AG08395 (cell line): ENCODE results near the gene OPCML.

Experiments
- DNase-seq: peaks from one replicate; pipeline ENCODE4 v3.0.0; 2012; ENCODE audit warnings: mixed read lengths, low spot score

OPCML gene

DNA sequence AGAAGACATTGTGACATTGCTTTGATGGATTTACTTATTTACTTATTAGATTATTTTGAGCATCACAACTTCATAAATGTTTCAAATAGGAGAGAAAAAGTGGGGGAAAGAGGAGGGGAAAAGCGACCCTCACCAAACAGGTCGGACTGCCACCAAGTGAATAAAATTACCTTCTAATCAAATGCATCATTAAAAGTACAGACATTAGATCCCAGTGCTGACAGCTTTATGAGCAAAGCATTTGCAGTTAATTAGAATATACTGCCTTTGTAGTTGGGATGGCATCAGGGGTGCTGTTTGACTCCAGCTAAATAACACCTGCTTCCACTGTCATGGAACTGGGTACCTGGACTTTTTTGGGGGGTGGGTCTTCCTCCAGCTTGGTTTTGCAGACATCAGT is 299.6 kb downstream of the OPCML start:
- DNase-seq, result no peak

DNA sequence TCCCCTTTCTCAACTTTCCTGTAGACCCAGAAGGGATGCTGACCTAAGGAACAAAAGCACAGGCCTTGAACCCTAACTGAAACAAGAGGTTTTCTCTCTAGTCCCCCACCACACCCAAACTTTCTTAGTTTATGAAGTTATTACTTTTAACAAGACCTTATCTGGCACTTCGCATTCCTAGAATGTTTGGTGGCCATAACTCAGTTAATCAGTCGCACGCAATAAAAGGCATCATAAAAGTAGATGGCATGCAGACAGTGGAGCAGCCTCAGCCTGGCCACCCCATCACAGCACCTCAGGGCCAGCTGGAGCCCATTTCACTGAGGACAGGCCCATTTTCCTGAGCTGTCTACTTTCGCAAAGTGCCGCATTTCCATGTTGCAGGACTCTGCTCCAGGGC is 301.9 kb downstream of the OPCML start:
- no peak for DNase-seq

DNA sequence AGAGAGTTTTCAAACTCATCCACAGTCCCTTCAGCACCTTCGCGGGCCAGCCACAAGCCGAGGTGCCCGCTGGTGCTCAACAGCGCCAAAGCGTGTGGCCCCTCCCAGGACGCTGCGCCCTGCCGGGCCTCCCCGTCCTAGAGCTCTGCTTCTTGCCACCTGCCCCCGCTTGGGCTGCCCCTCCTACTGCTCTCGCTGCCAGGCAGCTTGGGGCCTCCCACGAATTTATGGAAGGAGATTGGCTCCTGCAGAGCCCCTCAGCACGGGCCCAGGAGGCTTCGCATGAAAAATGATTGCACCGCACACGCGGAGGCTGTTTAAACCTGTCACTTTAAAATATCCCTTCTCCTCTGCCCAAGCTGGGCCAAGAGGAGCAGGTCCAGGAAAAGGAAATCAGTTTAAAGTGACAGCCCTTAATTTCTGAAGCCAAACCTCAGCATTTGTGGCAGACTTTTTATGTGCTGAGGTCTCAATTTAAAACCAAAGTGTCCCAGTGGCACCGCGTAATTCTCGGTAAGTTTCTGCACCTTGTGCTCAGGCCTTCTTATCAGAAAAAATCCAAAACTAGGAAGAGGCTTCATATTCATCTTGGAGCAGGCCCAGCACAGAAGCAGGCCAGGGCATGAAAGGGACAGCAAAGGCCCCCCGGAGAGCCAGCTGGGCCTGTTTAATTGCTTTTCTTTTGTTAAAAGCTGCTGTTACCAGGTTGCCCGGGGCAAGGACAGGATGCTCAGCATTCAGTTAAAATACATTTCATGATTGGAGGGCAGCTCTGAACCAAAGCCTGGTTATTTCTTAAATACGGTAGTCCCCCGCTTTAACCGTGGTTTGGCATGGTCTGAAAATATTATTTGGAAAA is 303.6 kb downstream of the OPCML start:
- no peak for DNase-seq

DNA sequence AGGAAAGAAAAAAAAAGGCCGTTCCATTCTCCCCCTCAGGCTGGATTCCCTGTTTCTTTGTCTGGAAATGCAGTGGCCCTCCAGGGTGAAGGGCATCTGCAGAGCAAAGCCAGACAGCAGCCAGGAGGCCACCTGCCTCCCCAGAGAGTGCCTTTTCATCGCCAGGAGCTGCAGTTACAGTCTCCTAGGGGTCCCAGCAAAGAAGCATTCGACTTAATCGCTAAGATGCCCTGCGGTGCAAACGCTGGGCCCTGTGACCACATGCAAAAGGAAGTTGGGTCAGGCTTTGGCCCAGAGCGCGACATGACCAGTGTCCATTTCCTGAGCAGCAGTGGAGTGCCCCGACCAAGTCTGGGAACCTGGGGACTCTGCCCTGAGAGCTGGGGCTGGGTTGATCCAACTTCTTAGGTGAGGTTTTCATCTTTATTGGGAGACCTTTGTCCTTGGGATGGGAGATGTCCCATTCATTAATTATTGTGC is 304.6 kb downstream of the OPCML start:
- DNase-seq, result no peak

DNA sequence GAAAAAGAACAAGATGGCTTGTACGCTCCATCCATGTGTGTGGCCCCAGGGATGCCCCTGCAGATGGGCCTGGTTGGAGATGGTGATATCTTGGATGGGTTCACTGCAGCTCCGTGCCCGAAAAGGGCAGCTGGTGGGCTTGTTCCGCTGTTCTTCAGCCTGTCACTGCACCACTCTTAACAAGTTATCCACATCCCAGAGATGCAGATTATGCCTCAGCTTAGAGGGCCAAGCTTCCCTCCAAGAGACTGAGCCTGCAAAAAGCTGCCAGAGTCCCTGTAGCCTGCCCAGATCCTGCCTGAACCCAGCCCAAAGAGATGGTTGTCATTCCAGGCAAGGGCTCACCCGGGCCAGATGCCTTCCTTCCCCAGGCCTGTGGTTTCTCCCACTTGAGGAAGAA is 308.0 kb downstream of the OPCML start:
- no peak for DNase-seq

DNA sequence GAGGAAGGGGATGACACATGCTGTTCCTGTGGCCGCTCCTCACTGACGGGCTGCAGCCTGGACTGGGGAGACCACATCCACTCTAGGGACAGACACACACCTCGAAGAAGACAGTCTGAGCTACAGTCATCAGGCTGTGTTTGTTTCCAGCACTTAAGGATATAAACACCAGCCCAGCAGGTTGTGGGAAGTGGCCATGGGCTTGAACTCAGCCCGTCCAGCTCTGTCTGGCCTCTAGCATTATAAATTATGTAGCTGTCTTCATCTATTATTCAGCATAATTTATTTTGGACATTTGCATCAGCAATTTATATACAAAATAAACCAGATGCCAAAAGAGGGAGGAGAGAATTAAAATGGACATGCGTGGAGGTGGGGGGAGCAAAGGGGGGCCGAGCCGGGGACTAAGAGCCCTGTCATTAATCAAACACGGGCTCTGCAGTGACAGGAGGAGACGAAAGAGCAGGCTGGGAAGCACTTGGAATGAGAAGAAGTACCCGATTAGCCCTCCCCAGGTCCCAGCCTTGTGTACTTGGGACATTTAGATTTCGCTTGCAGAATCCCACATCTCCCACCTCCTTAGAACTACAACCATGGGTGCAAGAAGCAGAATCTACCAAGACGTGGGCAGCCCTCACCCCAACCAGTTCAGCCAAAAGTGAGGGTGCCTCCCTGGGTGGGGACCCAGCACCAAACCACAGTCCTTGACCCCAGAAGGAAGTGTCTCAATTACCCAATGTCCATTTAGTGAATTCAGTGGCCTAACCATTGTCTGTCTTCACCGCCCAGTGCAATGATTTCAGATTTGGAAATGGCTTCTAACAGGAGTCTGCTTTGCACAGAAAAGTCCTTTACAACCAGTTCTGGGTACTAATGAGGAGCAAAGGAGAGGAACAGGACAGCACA is 309.6 kb downstream of the OPCML start:
- DNase-seq, result no peak

DNA sequence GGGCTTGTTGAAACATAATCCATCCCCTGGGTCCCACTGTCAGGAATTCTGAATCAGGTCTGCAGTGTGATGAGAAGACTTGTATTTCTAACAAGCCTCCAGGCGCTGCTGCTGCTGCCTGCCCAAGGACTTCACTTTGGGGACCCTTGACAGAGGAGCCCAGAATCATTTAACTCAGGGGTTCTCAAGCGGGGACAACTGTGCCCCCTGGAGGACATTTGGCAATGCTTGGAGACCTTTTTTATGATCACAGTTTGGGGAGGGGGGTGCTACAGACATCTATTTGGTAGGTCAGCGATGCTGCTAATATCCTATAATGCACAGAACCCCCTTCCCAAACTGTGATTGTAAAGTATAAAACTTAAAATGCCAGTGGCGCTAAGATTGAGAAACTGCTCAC is 312.8 kb downstream of the OPCML start:
- DNase-seq, result no peak

DNA sequence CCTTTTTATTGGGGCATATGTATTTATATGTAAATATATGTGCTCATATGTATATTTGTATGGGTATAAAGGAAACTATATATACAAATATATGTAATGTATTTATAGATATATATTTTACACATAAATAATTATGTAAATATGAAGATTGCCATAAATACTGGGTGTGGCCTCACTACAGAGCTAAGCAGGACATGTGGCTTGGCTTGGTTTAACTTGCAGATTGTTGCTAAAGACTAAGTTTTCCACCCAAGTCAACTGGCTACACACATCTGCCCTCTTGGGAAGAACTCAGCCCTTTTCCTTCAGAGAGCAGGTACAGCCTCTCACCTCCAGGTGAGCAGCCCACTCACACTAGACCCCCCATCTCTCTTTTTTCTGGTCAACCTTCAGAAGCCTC is 315.5 kb downstream of the OPCML start:
- no peak for DNase-seq

DNA sequence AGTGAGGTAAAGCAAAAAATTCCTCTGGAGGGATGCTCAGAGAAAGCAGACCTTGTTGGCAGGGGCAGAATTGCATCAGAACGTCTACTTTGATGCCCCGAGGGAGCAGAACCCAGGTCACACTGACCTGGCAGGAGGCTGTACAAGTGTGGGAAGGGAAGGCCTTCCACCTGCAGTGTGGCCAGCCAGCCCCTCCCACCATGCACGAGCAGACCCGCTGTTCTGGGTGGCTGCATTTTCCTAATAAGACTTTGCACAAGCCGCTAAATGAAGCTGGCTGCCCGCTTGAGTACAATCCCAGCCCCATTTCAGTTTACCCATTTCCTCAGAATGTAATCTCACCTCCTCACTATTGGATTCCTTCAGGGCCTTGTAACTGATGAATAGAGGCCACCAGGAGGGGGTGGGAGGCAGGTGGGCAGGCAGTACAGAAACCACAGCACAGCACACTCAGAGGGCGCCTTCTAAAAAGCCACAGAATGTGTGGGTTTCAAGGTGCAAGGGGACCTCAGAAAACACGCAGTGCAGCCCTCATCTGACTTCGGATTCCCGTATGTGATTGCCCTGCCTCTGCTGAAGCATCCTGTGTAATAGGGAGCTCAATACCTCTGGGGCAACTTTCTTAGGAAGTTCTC is 316.6 kb downstream of the OPCML start:
- no peak for DNase-seq

DNA sequence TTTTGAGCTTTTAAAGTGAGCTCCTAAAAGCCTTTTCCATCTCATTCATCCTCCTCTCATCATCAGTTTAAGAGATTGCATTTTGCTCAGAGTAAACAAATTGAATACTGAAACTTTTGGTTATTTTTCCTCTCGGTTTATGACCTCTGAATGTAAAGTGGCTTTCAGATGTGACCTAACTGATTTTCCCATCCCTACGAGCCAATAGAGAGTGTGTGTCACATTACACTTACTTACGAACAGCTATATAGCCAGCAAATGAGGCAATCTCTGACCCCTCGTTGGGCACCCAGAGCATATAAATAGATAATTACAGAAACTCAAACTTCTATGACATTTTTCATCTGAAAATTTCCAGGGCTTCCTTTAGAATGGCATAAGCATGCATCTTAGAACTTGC is 317.7 kb downstream of the OPCML start:
- no peak for DNase-seq

DNA sequence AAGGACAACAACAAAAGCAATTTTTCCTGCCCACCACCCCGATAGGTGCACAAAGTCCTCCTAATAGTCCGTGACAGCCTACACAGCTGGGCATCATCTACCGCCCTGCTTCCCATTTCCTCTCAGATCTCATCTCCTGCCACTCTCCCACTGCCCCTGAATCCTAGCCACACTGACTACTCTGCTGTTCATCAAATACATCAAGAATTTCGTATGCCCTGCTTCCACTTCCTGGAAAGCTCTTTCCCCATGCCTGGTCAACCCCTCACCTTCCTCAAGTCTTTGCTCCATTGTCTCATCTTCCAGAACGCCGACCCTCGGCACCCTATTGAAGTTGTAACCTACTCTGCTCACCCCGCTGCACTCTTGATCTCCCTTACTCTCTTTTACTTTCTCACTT is 320.1 kb downstream of the OPCML start:
- no peak for DNase-seq

DNA sequence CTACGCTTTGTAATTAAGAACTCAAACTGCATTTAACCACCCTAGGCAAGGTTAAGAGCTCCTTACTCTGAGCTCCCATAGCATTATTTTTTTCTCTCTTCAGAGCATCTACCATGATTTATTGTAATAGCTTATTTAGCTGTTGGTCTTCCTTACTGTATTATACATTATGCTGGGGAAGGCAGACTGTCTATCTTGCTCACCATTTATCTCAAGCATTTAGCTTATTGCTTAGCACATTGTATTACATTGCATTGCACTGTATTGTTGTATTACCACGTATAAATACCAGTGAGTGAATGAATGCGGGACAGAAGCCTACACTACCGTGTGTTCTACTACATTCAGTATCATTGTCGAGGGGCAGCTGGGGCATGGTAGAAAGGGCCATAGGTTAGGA is 324.3 kb downstream of the OPCML start:
- no peak for DNase-seq

DNA sequence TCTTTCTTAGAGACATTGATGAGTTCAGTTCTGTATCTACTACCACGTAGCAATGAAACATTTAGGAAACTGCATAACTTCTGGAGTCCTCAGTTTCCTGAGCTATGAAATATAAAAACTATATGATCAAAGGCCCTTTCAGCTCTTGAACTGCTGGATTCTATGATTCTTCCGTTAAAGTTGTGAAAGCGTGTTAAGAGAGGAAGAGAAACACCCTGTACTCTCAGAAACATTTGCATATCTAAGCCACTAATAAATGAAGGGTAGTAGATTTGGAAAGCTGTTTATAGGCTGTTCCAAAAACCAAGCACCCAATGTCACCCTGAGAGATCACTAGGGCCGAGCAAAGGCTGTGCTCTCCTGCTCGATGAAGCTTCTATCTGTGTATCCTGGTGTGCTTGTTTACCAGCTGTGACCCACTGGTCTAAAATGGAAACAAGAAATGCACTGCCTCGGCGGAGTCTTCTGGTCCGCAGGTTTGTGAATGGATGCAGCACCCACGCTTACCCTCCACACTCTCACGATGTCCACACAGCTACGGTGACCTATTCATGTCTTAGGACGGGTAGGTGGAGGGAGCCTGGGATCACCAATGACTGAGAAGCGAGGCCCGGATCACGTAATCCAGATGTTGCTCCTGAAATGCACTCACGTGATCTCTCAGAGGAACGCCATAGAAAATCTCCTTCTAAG is 325.8 kb downstream of the OPCML start:
- no peak for DNase-seq

DNA sequence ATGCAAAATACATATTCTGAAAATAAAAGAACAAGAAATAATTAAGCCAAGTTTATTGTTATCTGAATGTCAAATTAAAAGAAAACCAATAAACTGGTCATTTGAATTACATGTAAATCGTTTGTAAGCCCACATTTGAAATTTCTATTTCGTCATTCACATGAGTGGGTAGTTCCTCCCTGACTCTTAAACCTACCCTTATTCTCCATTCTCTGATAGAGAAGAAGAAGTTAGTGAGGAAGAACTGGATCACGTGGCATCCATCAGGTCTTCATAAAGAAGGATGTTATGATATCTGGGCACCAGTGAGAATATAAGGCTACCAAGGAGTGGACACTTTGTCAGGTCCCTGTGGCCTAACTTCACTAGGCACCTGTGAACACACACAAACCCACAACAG is 328.1 kb downstream of the OPCML start:
- DNase-seq, result no peak

DNA sequence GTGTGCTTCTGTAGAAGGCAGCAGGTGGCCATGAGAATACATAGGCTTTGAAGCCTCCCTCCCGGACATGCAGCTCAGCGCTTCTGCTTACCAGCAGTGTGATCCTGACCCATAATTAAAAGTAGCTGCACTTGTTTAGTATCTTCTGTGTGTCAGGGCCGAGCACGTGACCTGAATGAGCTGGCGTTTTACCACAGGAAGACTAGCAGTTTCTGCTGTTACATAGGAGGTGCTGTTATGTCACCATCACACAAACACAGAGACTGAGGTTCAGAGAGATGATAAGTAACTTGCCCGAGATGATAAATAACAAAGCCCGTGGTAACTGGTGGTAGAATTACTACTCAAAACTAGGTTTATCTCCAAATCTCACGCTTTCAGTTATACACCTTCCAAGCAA is 329.5 kb downstream of the OPCML start:
- no peak for DNase-seq

DNA sequence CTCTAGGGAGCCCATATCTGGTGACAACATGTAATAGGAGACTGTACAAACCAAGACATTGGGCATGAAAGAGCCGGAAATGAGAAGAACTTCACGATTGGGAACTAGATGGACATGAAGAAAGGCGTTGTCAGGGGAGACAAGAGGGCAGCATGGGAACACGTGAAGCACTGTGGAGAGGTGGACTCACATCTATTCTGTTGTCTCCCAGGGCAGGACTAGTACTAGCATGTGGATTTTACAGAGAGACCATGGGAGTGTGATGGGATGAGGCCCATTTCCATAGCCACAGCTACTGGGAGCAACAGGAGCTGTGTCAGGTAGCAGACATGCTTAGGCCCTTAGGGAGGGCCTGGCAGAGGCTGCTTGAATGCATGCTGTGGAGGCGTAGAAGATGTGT is 333.9 kb downstream of the OPCML start:
- DNase-seq, result no peak

DNA sequence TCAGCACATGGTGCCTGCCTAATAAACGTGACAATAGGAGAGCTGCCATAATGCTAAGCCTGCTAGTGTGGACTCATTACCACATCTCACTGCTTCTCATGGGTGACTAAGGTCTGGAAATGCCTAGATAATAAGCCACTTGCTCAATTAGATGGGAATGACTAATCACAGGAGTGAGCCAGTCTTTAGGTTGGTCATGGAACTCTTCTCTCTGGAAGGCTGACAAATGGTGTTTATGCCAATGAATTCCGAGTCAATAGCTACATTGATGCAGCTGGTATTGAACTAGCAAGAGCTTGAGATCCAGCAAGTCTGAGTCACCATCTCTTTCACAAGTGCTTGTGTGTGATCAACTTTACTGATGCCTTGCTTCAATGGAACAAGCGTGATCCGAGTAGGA is 334.9 kb downstream of the OPCML start:
- DNase-seq, result no peak

DNA sequence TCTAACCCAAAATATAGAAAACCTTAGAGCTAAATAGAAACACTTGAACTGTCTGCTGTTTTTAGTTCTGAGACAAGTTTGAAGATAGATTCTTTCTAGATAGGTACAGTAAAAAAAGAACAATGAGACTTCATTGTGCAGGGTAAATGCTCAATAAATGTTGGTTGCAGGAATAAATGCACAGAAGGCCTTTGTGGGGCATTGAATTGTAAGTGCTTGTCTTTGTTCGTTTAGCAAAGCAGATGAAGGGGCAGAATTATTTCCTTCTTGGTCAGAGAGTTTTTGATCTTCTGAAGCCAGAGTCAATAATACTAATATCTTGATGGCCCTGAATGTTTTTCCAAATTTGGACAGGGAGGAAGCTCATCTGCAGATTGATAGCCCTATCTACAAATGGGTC is 340.4 kb downstream of the OPCML start:
- DNase-seq, result no peak

DNA sequence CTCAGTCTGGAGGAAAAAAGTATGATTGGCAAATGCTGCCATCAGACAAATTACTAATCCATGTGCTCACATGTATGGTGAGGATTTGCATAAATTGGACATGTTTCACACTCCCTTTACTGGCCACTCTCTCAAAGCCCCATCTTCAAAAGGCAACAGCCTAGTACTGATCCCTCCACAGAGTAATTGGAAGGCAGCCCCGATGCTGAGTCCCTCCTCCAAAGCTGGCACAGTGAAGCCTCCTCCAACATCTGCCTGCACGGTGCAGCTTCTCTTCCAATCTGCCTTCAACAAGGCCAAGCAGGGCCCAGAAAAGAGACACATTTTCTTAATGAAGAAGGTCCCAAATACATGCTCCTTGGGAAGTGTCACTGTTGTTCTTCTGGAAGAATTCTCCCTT is 350.6 kb downstream of the OPCML start:
- no peak for DNase-seq

DNA sequence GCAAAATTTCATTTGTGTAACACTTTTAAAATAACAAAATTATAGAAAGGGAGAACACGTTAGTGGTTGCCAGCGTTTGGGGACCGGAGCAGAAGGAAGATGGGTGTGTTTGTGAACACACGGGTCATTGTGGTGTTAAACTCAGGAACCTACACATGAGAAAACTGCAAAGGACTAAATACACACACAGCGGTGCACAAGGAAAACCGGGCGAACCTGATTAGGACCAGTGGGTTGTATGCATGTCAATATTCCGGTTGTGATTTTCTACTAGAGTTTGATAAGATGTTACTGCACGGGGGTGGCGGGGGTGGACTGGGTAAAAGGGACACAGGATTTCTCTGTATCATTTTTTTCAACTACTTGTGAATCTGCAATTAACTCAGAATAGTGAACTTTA is 351.2 kb downstream of the OPCML start:
- DNase-seq, result no peak

DNA sequence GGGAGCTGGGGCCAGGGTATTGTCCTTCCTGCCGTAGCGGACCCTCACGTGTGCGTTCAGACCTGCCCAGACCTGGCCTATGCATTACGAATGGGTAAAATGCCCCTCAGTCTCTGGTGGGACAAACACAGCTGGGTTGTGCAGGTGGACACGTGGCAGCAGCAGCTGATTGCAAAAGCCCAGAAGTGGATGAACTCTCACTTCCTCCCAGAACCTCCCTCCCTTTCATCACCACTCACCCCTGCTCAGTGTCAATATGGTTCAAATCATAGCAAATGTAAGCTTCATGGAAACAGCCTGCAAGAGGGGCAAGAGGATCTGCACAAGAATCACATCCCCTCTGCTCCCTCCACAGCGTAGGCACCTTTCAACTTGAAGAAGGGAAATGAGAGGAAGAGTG is 352.1 kb downstream of the OPCML start:
- DNase-seq, result no peak

DNA sequence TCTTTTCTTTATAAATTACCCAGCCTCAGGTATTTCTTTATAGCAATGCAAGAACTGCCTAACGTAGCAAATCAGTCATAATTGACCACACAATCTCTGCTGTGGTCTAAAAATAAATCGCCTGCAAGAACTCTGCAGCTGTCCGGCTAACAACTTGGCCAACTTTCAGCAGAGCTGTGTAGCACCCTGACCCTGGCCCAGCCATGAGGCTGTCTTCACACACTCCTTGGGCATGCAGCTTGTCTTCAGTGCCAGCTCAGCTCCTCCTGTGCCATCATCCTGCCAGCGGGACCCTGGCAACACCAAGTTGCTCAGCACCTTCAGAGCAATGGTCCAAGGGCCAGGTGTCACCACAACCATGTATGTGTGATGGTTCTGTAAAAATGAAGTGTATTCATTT is 355.6 kb downstream of the OPCML start:
- DNase-seq, result no peak
